ENCODE results near the gene LONP1.
A peak's percentile ranks its signal among the peaks of the same experiment; 100 is the strongest.

The LONP1 gene

DNA sequence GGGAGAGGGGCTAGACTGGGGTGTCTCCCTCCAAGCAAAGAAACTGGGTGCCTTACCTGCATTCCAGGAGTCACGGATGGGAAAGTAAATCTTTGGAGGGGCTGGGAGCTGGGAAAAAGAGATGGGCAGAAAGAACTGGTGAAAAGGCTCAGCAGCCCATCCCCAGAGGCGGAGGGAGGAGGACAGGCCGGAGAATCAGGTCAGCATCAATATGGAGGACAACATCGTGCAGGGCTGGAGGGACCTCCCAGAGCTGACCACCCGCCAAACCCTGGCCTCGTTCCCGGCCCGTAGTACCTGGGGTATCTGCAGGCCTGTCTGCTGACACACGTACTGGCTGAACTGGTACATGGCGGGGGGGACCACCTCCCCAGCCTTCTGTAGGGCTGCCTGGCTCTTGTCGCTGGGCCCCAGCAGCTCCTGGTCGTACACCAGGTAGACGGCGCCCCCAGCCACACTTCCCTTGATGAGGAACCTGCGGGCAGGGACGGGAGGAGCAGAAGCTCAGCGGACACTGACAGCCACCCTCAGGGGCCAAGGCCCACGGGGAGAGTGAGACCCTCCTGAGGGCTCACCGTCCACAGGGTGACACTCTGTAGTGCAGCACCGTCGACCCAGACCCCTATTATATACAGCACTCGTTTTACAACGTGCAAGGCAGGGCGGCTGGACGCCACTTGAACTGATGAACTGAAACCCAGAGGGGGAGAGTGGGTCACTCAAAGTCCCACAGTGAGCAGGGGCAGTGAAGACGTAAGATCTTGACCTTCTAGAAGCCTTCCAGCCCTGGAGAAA lies 40.5 kb downstream of the LONP1 start:
- H3K4me3 ChIP-seq (ENCODE audit: low read length), result peak overlapping the region; percentile 97
- no peak for DNase-seq (ENCODE audit: low read depth)
- TF ChIP-seq, protein P1, sequence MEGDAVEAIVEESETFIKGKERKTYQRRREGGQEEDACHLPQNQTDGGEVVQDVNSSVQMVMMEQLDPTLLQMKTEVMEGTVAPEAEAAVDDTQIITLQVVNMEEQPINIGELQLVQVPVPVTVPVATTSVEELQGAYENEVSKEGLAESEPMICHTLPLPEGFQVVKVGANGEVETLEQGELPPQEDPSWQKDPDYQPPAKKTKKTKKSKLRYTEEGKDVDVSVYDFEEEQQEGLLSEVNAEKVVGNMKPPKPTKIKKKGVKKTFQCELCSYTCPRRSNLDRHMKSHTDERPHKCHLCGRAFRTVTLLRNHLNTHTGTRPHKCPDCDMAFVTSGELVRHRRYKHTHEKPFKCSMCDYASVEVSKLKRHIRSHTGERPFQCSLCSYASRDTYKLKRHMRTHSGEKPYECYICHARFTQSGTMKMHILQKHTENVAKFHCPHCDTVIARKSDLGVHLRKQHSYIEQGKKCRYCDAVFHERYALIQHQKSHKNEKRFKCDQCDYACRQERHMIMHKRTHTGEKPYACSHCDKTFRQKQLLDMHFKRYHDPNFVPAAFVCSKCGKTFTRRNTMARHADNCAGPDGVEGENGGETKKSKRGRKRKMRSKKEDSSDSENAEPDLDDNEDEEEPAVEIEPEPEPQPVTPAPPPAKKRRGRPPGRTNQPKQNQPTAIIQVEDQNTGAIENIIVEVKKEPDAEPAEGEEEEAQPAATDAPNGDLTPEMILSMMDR (conservative IDR thresholded peaks at IDR 0.05; ENCODE audit: low read depth, low read length), result no peak

DNA sequence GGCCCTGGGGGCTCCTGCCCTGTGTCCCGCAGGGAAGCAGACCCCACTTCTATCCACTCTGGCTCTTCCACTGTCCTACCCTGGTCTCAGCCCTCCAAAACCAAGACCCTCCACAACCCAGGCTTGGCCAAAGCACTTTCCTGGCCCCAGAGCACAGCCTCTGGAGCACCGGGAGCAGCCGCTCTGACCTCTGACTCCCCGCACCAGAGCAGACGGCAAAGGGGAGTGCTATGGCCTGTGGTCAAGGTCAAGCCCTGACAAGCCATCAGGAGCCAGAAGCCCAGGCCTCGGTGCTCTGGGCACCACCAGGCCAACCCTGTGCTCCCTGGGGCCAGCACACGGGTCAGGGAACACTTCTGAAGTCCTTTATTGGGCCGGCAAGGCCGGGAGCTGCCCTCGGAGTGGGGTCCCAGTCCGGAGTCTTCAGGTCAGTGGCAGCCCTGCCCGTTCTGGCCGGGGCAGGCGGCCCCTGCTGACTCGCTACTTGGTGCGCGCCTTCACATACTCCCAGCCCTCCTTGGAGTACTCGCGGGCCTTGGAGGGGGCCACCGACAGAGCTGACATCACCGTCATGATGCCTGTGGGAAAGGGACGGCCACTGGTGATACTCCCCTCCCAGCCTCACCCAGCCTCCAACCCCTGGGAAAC lies 41.8 kb downstream of the LONP1 start:
- TF ChIP-seq, protein P1 (conservative IDR thresholded peaks at IDR 0.05; ENCODE audit: low read depth, low read length), result no peak
- H3K4me3 ChIP-seq (ENCODE audit: low read length), result no peak overlapping the region
- DNase-seq (ENCODE audit: low read depth), result no peak

DNA sequence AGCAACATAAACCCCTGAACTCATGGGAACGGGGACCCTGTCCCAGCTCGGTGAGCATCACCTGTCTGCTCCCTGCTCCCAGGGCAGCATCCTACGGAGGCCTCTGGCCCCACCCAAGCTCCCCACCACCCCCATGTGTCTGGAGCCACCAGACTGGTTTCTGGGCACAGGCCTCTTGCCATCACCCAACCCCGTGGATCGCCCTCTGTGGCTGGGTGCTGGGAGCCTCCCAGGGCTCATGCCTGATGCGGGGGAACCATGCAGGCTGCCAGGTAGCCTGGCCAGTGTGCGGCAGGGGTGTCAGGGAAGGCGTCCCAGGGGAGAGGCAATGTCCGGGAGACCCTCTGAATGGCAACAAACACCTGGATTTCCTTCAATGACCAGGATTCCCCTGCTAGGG lies 42.4 kb downstream of the LONP1 start:
- no peak for DNase-seq (ENCODE audit: low read depth)
- no peak overlapping the region for H3K4me3 ChIP-seq (ENCODE audit: low read length)
- TF ChIP-seq, protein P1 (conservative IDR thresholded peaks at IDR 0.05; ENCODE audit: low read depth, low read length), result no peak

DNA sequence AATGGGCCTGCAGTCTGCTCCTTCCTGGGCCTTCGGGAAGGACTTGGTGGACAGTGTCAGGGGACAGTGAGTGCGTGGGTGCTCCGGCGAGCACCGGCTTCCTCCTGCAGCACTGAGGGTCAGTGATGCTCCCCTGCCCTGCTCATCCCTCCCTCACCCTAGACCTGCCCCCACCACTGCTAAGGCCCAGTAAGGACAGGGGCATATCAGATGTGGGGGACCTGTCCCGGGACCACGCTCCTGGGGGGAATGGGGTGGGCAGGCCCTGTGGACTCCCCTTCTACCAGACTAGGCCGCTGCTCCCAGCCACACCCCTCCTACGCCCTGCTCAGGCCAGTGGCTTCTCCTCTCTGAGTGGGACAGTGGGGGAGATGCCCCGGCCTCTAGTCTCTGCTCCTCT lies 42.8 kb downstream of the LONP1 start:
- TF ChIP-seq, protein P1 (conservative IDR thresholded peaks at IDR 0.05; ENCODE audit: low read depth, low read length), result no peak
- no peak overlapping the region for H3K4me3 ChIP-seq (ENCODE audit: low read length)
- DNase-seq (ENCODE audit: low read depth), result no peak

DNA sequence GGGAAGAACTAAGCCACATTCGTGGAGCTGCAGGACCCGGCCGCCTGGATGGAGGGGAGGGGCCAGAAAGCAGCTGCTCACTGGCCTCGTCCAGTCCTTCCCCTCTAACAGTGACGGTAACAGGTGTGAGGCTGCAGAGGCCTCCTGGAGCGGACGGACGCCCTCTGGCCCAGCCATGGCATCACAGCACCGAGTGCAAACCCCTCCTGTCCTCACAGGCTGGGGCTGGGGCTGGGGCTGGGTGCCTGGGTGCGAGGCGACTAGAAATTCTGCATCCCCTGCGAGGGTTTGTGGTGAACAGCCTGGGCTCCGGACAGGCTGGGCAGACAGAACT lies 43.2 kb downstream of the LONP1 start:
- H3K4me3 ChIP-seq (ENCODE audit: low read length), result no peak overlapping the region
- TF ChIP-seq, protein P1 (conservative IDR thresholded peaks at IDR 0.05; ENCODE audit: low read depth, low read length), result no peak
- no peak for DNase-seq (ENCODE audit: low read depth)

DNA sequence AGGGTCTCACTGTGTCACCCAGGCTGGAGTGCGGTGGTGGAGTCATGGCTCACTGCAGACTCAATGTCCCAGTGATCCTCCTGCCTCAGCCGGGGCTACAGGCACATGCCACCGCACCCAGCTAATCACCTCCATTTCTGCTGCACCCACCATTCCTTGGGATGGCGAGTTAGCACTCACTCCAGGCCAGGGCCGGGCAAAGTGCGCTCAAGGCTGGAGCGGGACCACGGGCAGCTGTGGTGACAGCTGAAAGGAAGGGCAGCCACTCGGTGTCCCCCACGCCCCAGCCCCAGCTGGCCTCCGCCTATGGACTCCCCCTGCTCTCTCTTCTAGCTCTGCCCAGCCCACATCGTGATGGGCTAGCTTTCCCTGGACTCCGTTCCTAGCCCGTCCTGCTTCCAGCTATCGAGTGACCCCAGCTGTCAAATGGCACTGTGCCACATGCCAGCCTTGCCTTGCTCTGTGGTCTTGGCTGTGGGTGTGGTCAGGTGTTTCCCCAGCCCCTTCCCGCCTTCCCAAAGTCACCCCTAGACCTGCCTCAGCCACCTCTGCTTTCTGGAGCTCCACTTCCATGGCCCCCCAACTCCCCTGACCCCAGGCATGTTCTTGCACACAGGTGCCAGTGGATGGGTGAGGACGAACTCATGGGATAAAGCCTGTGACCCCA lies 43.7 kb downstream of the LONP1 start:
- TF ChIP-seq, protein P1 (conservative IDR thresholded peaks at IDR 0.05; ENCODE audit: low read depth, low read length), result no peak
- DNase-seq (ENCODE audit: low read depth), result no peak
- no peak overlapping the region for H3K4me3 ChIP-seq (ENCODE audit: low read length)
